Mammary epithelial cell (primary cell): ENCODE measurements around the gene NT5C2.

Experiments used
- CTCF ChIP-seq, 2 donors: IDR thresholded peaks in 1 of 2; conservative IDR thresholded peaks in 1 of 2; 2 replicates each; pipeline ENCODE4 v1.5.1; 2011 to 2012; ENCODE audit warnings: inconsistent platforms in 2 of 2, low read length in 2 of 2, mild to moderate bottlenecking in 2 of 2, control low read depth in 1 of 2, low read depth in 1 of 2; ENCODE audit not compliant: insufficient read depth in 1 of 2; ENCODE audit errors: extremely low read depth in 1 of 2
- EZH2 ChIP-seq: IDR thresholded peaks from 2 replicates; pipeline ENCODE4 v1.6.1; 2012; ENCODE audit warnings: low read length, inconsistent platforms, borderline replicate concordance

GRCh38 chr10:103100620-103101019 is 92.5 kb downstream of the NT5C2 start:
- TF ChIP-seq CTCF (conservative IDR thresholded peaks at IDR 0.05 in 1 of 2, IDR thresholded peaks at IDR 0.05 in 1 of 2; ENCODE audit: extremely low read depth in 1 of 2, insufficient read depth in 1 of 2, low read depth in 1 of 2, low read length in 2 of 2) (no peak), EZH2 (no peak)
